HepG2 (cell line): ENCODE data around the gene OASL. TPM values are rescaled to one million over a fixed set of nuclear protein-coding genes. Genes with fewer than 3 reads are reported as not detected.
A peak's percentile ranks its signal among the peaks of the same experiment; 100 is the strongest.

Experiments
- CHD4 ChIP-seq: fragments of 200-600 bp; sonication (generic); IDR thresholded peaks from 2 replicates; pipeline ENCODE4 v1.7.0; 2017; ENCODE audit warnings: mild to moderate bottlenecking, low read length, borderline replicate concordance
- GATAD2A ChIP-seq: IDR thresholded peaks from 2 replicates; pipeline ENCODE4 v1.6.1; 2016
- GTF3A ChIP-seq: sonication (generic); formaldehyde crosslinking; conservative IDR thresholded peaks from 2 replicates; pipeline ENCODE4 v1.4.0; 2020; ENCODE audit warnings: mild to moderate bottlenecking, missing genetic modification reagents
- HES4 ChIP-seq: sonication (generic); formaldehyde crosslinking; IDR thresholded peaks from 2 replicates; pipeline ENCODE4 v1.9.0; 2021; ENCODE audit warnings: mild to moderate bottlenecking, missing genetic modification reagents, borderline replicate concordance
- KDM5B ChIP-seq: sonication (generic); formaldehyde crosslinking; IDR thresholded peaks from 2 replicates; pipeline ENCODE4 v1.4.0; 2020; ENCODE audit warnings: missing genetic modification reagents, mild to moderate bottlenecking, borderline replicate concordance
- LRRFIP1 ChIP-seq: sonication (generic); formaldehyde crosslinking; conservative IDR thresholded peaks from 2 replicates; pipeline ENCODE4 v1.4.0; 2020; ENCODE audit warnings: missing genetic modification reagents
- MXD3 ChIP-seq: IDR thresholded peaks from 2 replicates; pipeline ENCODE4 v1.6.1; 2016; ENCODE audit warnings: mild to moderate bottlenecking, missing biosample characterization, missing genetic modification reagents
- NR2F6 ChIP-seq, 2 experiments: IDR thresholded peaks; 2 replicates each; pipeline ENCODE4 v1.6.1; 2016; ENCODE audit warnings: antibody characterized with exemption in 1 of 2, mild to moderate bottlenecking in 1 of 2
- REPIN1 ChIP-seq: sonication (generic); formaldehyde crosslinking; IDR thresholded peaks from 2 replicates; pipeline ENCODE4 v1.8.0; 2022; ENCODE audit warnings: missing genetic modification reagents, low read depth, mild to moderate bottlenecking, borderline replicate concordance
- RNF219 ChIP-seq: sonication (generic); formaldehyde crosslinking; IDR thresholded peaks from 2 replicates; pipeline ENCODE4 v1.5.0; 2020; ENCODE audit warnings: mild to moderate bottlenecking, missing genetic modification reagents
- SMC3 ChIP-seq: IDR thresholded peaks from 2 replicates; pipeline ENCODE4 v1.6.1; 2011; ENCODE audit warnings: low read length, improper control_type of control experiment
- SOX13 ChIP-seq, 3 experiments: fragments of 450-650 bp in 1 of 3; sonication (generic) in 1 of 3; formaldehyde crosslinking in 1 of 3; IDR thresholded peaks in 2 of 3; conservative IDR thresholded peaks in 1 of 3; 2 replicates each; pipeline versions ENCODE4 v1.5.0 to v1.6.1; 2016 to 2020; ENCODE audit warnings: antibody characterized with exemption in 1 of 3, mild to moderate bottlenecking in 1 of 3, missing compliant biosample characterization in 1 of 3, missing genetic modification reagents in 1 of 3, moderate library complexity in 1 of 3
- TARDBP ChIP-seq: sonication (generic); formaldehyde crosslinking; IDR thresholded peaks from 2 replicates; pipeline ENCODE4 v1.8.0; 2022; ENCODE audit warnings: mild to moderate bottlenecking, missing genetic modification reagents
- THAP11 ChIP-seq: IDR thresholded peaks from 2 replicates; pipeline ENCODE4 v1.6.1; 2016; ENCODE audit warnings: missing biosample characterization, missing genetic modification reagents
- ZBTB2 ChIP-seq: sonication (generic); formaldehyde crosslinking; IDR thresholded peaks from 2 replicates; pipeline ENCODE4 v1.8.0; 2022; ENCODE audit warnings: low read depth, missing genetic modification reagents
- ZBTB4 ChIP-seq: sonication (generic); formaldehyde crosslinking; IDR thresholded peaks from 2 replicates; pipeline ENCODE4 v1.4.0; 2020; ENCODE audit warnings: missing genetic modification reagents, mild to moderate bottlenecking, borderline replicate concordance
- ZNF136 ChIP-seq: sonication (generic); formaldehyde crosslinking; IDR thresholded peaks from 2 replicates; pipeline ENCODE4 v1.8.1; 2022; ENCODE audit warnings: low read depth, mild to moderate bottlenecking, moderate library complexity, missing genetic modification reagents
- polyA plus RNA-seq, 8 experiments: library from polyadenylated mRNA; depleted of rRNA in 3 of 8; stranded (reverse) in 7 of 8; unstranded in 1 of 8; fragments of >200 nt; fragmentation: Illumina TruSeq in 4 of 8; extraction: Trizol in 4 of 8; gene quantifications; 2 replicates each; pipeline versions ENCODE4 v1.2.1 to v1.2.3, GENCODE V29; 2011 to 2016; ENCODE audit warnings: low read depth in 4 of 8, missing spikeins in 1 of 8, mixed read lengths in 1 of 8; ENCODE audit not compliant: insufficient read depth in 1 of 8
- total RNA-seq, 5 experiments: library from RNA; depleted of rRNA; stranded (reverse); fragments of >200 nt; fragmentation: Illumina TruSeq; extraction: Trizol; gene quantifications; 2 replicates each; pipeline ENCODE4 v1.2.3, GENCODE V29; 2016; ENCODE audit warnings: low read depth in 1 of 5

Gene OASL
- total and polyA plus RNA-seq, 2 of the 13 experiments (the other 11 are each of a cell fraction or from before 2014, with no cell fraction given) = 0.11 to 0.22 TPM

GRCh38 chr12:121005346-121005815 is 33.7 kb downstream of the OASL start (continued):
- TF ChIP-seq CHD4 (peak; percentile 59; the same call in 1 of the 2 replicates), RNF219 (CRISPR knock-in tag) (no peak), ZBTB4 (no peak), KDM5B (no peak), LRRFIP1 (CRISPR knock-in tag) (no peak), THAP11 (CRISPR knock-in tag) (peak; percentile 33; the same call in 1 of the 2 replicates), HES4 (CRISPR knock-in tag) (no peak), SMC3 (peak; percentile 48), REPIN1 (CRISPR knock-in tag) (peak; percentile 46; the same call in 1 of the 2 replicates), NR2F6 (IDR thresholded peaks at IDR 0.05) (no peak), NR2F6 (CRISPR knock-in tag; IDR thresholded peaks at IDR 0.05) (0 out of 2 replicates have a peak, but pooled peaks have one; percentile 15), SOX13 (IDR thresholded peaks at IDR 0.05) (no peak), SOX13 (CRISPR knock-in tag; conservative IDR thresholded peaks at IDR 0.05 in 1 of 2, IDR thresholded peaks at IDR 0.05 in 1 of 2) (no peak), TARDBP (CRISPR knock-in tag) (0 out of 2 replicates have a peak, but pooled peaks have one; percentile 20), GATAD2A (CRISPR knock-in tag) (no peak), GTF3A (CRISPR knock-in tag) (no peak), MXD3 (CRISPR knock-in tag) (0 out of 2 replicates have a peak, but pooled peaks have one; percentile 21), ZBTB2 (no peak), ZNF136 (no peak)
